ENCODE data around the gene RELCH.

The RELCH gene

DNA sequence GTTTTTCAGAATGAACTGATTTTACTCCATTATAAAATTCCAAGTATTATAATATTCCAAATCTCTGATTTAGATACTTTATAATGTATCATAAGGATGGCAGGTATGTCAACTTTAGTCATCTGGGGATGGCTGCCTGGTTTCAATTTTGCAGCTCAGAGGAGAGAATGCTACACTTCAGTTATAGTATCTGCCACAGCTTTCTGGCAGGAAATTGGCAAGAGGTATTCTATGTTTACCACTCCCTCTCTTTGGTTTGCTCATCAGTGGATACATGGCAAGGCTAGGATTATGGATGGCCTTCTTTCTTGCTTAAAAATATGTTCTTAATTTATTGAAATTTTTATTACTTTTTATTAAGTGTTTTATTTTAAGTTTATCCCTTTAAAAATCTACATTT, 71.0 kb downstream of the RELCH start:
- no peak overlapping the region for H3K4me3 ChIP-seq (ENCODE audit: low read depth, low read length)
- H3K27ac ChIP-seq (ENCODE audit: low read depth, low read length) = no peak overlapping the region
- no peak overlapping the region for H3K9ac ChIP-seq (ENCODE audit: low read depth, low read length)
- peaks cover 5% of the 10 kb centered on the region; the same call in 1 of the 2 replicates for H3K4me1 ChIP-seq (ENCODE audit: control insufficient read depth, insufficient read depth, low read length)
- no peaks in the 10 kb centered on the region for H3K27me3 ChIP-seq (ENCODE audit: control insufficient read depth, insufficient read depth, low read length)
- no peaks in the 10 kb centered on the region for H3K9me3 ChIP-seq (ENCODE audit: control insufficient read depth, insufficient read depth, low read length)
- H3K36me3 ChIP-seq (ENCODE audit: control insufficient read depth, insufficient read depth, low read length) = peaks cover 91% of the 10 kb centered on the region

- Histone ChIP-seq H3K27me3 (ENCODE audit: control insufficient read depth, insufficient read depth, low read length) (no peaks in the 10 kb centered on the region), H3K36me3 (ENCODE audit: control insufficient read depth, insufficient read depth, low read length) (peaks cover 96% of the 10 kb centered on the region), H3K9ac (ENCODE audit: low read depth, low read length) (no peak overlapping the region), H3K27ac (ENCODE audit: low read depth, low read length) (no peak overlapping the region), H3K4me1 (ENCODE audit: control insufficient read depth, insufficient read depth, low read length) (peaks cover 5% of the 10 kb centered on the region; the same call in 1 of the 2 replicates), H3K4me3 (ENCODE audit: low read depth, low read length) (no peak overlapping the region), H3K9me3 (ENCODE audit: control insufficient read depth, insufficient read depth, low read length) (no peaks in the 10 kb centered on the region)
Measured at GRCh38 chr18:62258616-62259015, 71.6 kb downstream of the RELCH start.

GRCh38 chr18:62262061-62262460, 75.0 kb downstream of the RELCH start:
- Histone ChIP-seq H3K36me3 (ENCODE audit: control insufficient read depth, insufficient read depth, low read length) (peaks cover 97% of the 10 kb centered on the region), H3K4me3 (ENCODE audit: low read depth, low read length) (no peak overlapping the region), H3K27me3 (ENCODE audit: control insufficient read depth, insufficient read depth, low read length) (no peaks in the 10 kb centered on the region), H3K27ac (ENCODE audit: low read depth, low read length) (no peak overlapping the region), H3K9ac (ENCODE audit: low read depth, low read length) (no peak overlapping the region), H3K9me3 (ENCODE audit: control insufficient read depth, insufficient read depth, low read length) (no peaks in the 10 kb centered on the region), H3K4me1 (ENCODE audit: control insufficient read depth, insufficient read depth, low read length) (peaks cover 5% of the 10 kb centered on the region; the same call in 1 of the 2 replicates)

DNA sequence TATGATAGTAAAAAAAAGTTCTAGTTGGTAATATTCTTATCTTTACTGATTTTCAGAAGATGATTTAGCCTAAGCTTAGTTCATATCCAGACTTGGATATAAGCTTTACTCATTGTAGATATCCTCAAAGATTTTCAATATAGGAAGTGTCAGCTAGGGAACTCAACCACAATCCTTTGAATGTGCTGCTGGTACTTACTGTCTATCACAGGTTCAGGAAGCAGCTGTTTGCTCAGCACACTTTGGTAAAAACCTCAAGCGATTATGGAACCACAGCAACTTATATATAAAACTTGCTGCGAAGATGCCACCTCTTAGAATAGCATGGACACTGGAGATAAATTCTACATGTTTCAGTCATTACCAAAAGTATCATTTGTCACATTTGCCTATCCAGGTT, 77.9 kb downstream of the RELCH start:
- H3K36me3 ChIP-seq (ENCODE audit: control insufficient read depth, insufficient read depth, low read length) = peaks cover 88% of the 10 kb centered on the region
- peaks cover 5% of the 10 kb centered on the region; the same call in 1 of the 2 replicates for H3K4me1 ChIP-seq (ENCODE audit: control insufficient read depth, insufficient read depth, low read length)
- no peaks in the 10 kb centered on the region for H3K9me3 ChIP-seq (ENCODE audit: control insufficient read depth, insufficient read depth, low read length)
- H3K27me3 ChIP-seq (ENCODE audit: control insufficient read depth, insufficient read depth, low read length) = no peaks in the 10 kb centered on the region
- no peak overlapping the region for H3K27ac ChIP-seq (ENCODE audit: low read depth, low read length)
- no peak overlapping the region for H3K4me3 ChIP-seq (ENCODE audit: low read depth, low read length)
- H3K9ac ChIP-seq (ENCODE audit: low read depth, low read length) = no peak overlapping the region

DNA sequence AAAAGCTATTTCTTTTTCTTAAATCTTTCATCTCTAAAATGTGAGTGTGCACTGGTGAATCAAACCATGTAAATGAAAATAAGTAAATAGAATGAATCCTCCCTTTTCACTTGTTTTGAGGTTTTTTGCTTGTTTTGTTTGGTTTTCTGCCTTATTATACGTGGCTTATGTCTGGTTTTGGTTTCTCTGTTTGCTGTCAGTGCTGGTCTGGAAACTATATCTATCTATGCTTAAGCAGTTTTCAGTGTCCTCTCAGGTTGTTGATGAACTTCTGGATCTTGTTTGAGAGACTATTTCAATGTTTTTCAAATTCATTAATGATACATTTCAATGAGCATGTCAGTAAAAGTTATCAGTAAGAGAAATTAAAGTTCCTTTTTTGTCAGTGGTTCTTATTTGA, 90.0 kb downstream of the RELCH start:
- H3K27ac ChIP-seq (ENCODE audit: low read depth, low read length) = no peak overlapping the region
- H3K36me3 ChIP-seq (ENCODE audit: control insufficient read depth, insufficient read depth, low read length) = peaks cover 61% of the 10 kb centered on the region
- no peak overlapping the region for H3K4me3 ChIP-seq (ENCODE audit: low read depth, low read length)
- H3K27me3 ChIP-seq (ENCODE audit: control insufficient read depth, insufficient read depth, low read length) = no peaks in the 10 kb centered on the region
- no peaks in the 10 kb centered on the region for H3K4me1 ChIP-seq (ENCODE audit: control insufficient read depth, insufficient read depth, low read length)
- H3K9me3 ChIP-seq (ENCODE audit: control insufficient read depth, insufficient read depth, low read length) = no peaks in the 10 kb centered on the region
- no peak overlapping the region for H3K9ac ChIP-seq (ENCODE audit: low read depth, low read length)

DNA sequence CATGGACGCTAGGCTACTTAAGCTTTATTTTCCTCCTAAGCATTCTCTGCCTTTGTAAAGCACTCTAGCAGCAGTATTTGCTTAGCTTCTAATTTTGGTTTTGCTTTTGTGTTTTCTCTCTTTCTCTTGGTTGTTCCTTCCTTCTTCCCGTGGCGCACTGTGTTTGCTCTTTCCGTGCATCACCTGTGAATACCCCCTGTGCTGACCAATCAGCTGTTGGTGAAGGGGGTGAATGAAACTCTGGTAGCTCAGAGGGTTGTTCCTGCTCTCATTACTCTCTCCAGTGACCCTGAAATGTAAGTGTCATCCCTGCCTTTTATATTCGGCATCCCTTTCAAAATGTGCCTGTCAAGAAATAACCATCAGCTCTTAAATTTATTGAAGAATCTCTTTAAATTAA, 92.5 kb downstream of the RELCH start:
- no peaks in the 10 kb centered on the region for H3K27me3 ChIP-seq (ENCODE audit: control insufficient read depth, insufficient read depth, low read length)
- no peak overlapping the region for H3K4me3 ChIP-seq (ENCODE audit: low read depth, low read length)
- H3K27ac ChIP-seq (ENCODE audit: low read depth, low read length) = peak overlapping the region; percentile 60
- no peak overlapping the region for H3K9ac ChIP-seq (ENCODE audit: low read depth, low read length)
- H3K36me3 ChIP-seq (ENCODE audit: control insufficient read depth, insufficient read depth, low read length) = peaks cover 59% of the 10 kb centered on the region
- no peaks in the 10 kb centered on the region for H3K9me3 ChIP-seq (ENCODE audit: control insufficient read depth, insufficient read depth, low read length)
- H3K4me1 ChIP-seq (ENCODE audit: control insufficient read depth, insufficient read depth, low read length) = no peaks in the 10 kb centered on the region

- Histone ChIP-seq H3K36me3 (ENCODE audit: control insufficient read depth, insufficient read depth, low read length) (peaks cover 54% of the 10 kb centered on the region), H3K27me3 (ENCODE audit: control insufficient read depth, insufficient read depth, low read length) (no peaks in the 10 kb centered on the region), H3K9ac (ENCODE audit: low read depth, low read length) (no peak overlapping the region), H3K4me3 (ENCODE audit: low read depth, low read length) (no peak overlapping the region), H3K27ac (ENCODE audit: low read depth, low read length) (no peak overlapping the region), H3K9me3 (ENCODE audit: control insufficient read depth, insufficient read depth, low read length) (no peaks in the 10 kb centered on the region), H3K4me1 (ENCODE audit: control insufficient read depth, insufficient read depth, low read length) (no peaks in the 10 kb centered on the region)
Measured at GRCh38 chr18:62280058-62280457, 93.0 kb downstream of the RELCH start.

GRCh38 chr18:62280786-62281185, 93.7 kb downstream of the RELCH start:
- Histone ChIP-seq H3K4me1 (ENCODE audit: control insufficient read depth, insufficient read depth, low read length) (no peaks in the 10 kb centered on the region), H3K27ac (ENCODE audit: low read depth, low read length) (no peak overlapping the region), H3K9ac (ENCODE audit: low read depth, low read length) (no peak overlapping the region), H3K27me3 (ENCODE audit: control insufficient read depth, insufficient read depth, low read length) (no peaks in the 10 kb centered on the region), H3K4me3 (ENCODE audit: low read depth, low read length) (no peak overlapping the region), H3K9me3 (ENCODE audit: control insufficient read depth, insufficient read depth, low read length) (no peaks in the 10 kb centered on the region), H3K36me3 (ENCODE audit: control insufficient read depth, insufficient read depth, low read length) (peaks cover 55% of the 10 kb centered on the region)

DNA sequence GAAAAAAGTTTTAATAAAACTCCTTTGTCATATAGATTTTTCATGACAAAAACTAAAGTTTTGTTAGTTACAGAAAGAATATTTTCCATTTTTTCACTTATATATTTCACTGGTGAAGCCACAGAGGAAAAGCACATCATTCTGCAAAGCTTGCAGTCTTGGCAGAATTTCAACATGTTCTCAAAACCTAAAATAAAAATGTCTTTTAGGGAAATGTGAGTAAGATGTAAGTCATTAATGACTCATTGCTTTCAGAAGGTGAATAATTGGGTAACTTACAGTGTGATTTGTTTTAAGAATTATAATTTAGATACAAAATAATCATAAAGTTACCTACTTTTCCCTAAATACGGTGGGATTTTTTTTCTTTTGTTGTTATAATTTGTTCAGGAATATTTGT, 94.6 kb downstream of the RELCH start:
- Histone ChIP-seq H3K27ac (ENCODE audit: low read depth, low read length) (no peak overlapping the region), H3K9ac (ENCODE audit: low read depth, low read length) (no peak overlapping the region), H3K9me3 (ENCODE audit: control insufficient read depth, insufficient read depth, low read length) (no peaks in the 10 kb centered on the region)

GRCh38 chr18:62282188-62282629, 95.2 kb downstream of the RELCH start:
- Histone ChIP-seq H3K9ac (ENCODE audit: low read depth, low read length) (no peak overlapping the region), H3K27me3 (ENCODE audit: control insufficient read depth, insufficient read depth, low read length) (no peaks in the 10 kb centered on the region), H3K36me3 (ENCODE audit: control insufficient read depth, insufficient read depth, low read length) (peaks cover 44% of the 10 kb centered on the region), H3K9me3 (ENCODE audit: control insufficient read depth, insufficient read depth, low read length) (no peaks in the 10 kb centered on the region), H3K27ac (ENCODE audit: low read depth, low read length) (no peak overlapping the region), H3K4me1 (ENCODE audit: control insufficient read depth, insufficient read depth, low read length) (no peaks in the 10 kb centered on the region), H3K4me3 (ENCODE audit: low read depth, low read length) (no peak overlapping the region)

More for the DNA sequence above, 94.6 kb downstream of the RELCH start:
- no peaks in the 10 kb centered on the region for H3K4me1 ChIP-seq (ENCODE audit: control insufficient read depth, insufficient read depth, low read length)
- H3K4me3 ChIP-seq (ENCODE audit: low read depth, low read length) = no peak overlapping the region
- peaks cover 48% of the 10 kb centered on the region for H3K36me3 ChIP-seq (ENCODE audit: control insufficient read depth, insufficient read depth, low read length)
- H3K27me3 ChIP-seq (ENCODE audit: control insufficient read depth, insufficient read depth, low read length) = no peaks in the 10 kb centered on the region

- Histone ChIP-seq H3K9me3 (ENCODE audit: control insufficient read depth, insufficient read depth, low read length) (no peaks in the 10 kb centered on the region), H3K27ac (ENCODE audit: low read depth, low read length) (no peak overlapping the region), H3K4me3 (ENCODE audit: low read depth, low read length) (no peak overlapping the region), H3K36me3 (ENCODE audit: control insufficient read depth, insufficient read depth, low read length) (peaks cover 52% of the 10 kb centered on the region), H3K9ac (ENCODE audit: low read depth, low read length) (no peak overlapping the region), H3K4me1 (ENCODE audit: control insufficient read depth, insufficient read depth, low read length) (no peaks in the 10 kb centered on the region), H3K27me3 (ENCODE audit: control insufficient read depth, insufficient read depth, low read length) (no peaks in the 10 kb centered on the region)
Measured at GRCh38 chr18:62284637-62285036, 97.6 kb downstream of the RELCH start.

- Histone ChIP-seq H3K27ac (ENCODE audit: low read depth, low read length) (no peak overlapping the region), H3K36me3 (ENCODE audit: control insufficient read depth, insufficient read depth, low read length) (peaks cover 46% of the 10 kb centered on the region), H3K9me3 (ENCODE audit: control insufficient read depth, insufficient read depth, low read length) (no peaks in the 10 kb centered on the region), H3K4me1 (ENCODE audit: control insufficient read depth, insufficient read depth, low read length) (no peaks in the 10 kb centered on the region), H3K27me3 (ENCODE audit: control insufficient read depth, insufficient read depth, low read length) (no peaks in the 10 kb centered on the region), H3K9ac (ENCODE audit: low read depth, low read length) (no peak overlapping the region), H3K4me3 (ENCODE audit: low read depth, low read length) (no peak overlapping the region)
Measured at GRCh38 chr18:62285281-62285680, 98.2 kb downstream of the RELCH start.

Measured in HUES48 (cell line).